HCT116 (cell line): ENCODE results near the gene MFGE8. TPM values are rescaled to one million over a fixed set of nuclear protein-coding genes. Genes with fewer than 3 reads are reported as not detected.

Experiments
- ATAC-seq: fragments of 200-7000 bp; cut with Tn5 transposase; 2 replicates; pipeline ENCODE4 v1.9.1; 2020; ENCODE audit warnings: mild to moderate bottlenecking, moderate library complexity
- BruUV-seq: library from RNA; stranded (reverse); fragments of 400-500 nt; replicated peaks from 2 replicates; lab custom pipeline; 2021; lab: Mats Ljungman, UMichigan
- CTCF ChIA-PET: fragments of 300-600 bp; sonication (Branson Sonifier 250); formaldehyde crosslinking; loops from one replicate; lab custom pipeline; 2021; ENCODE audit warnings: antibody characterized with exemption; lab: Charles Lee
- POLR2A ChIA-PET: fragments of 300-600, 350-600 bp; sonication (Branson Sonifier 250); formaldehyde crosslinking; loops from one replicate; lab custom pipeline; 2021; ENCODE audit warnings: antibody characterized with exemption; lab: Charles Lee
- RAD21 ChIA-PET, 2 experiments: fragments of 300-600 bp; sonication (Branson Sonifier 250); formaldehyde crosslinking; loops; one replicate each; lab custom pipeline; 2023; ENCODE audit warnings: low total read pairs in 2 of 2; ENCODE audit not compliant: uncharacterized antibody in 2 of 2, unreplicated experiment in 2 of 2, low non-redundant PET in 1 of 2; lab: Charles Lee
- DNase-seq: peaks from one replicate; pipeline ENCODE4 v3.0.0-alpha.2; 2010; ENCODE audit warnings: low read depth, low spot score
- H2AFZ ChIP-seq: fragments of 200-600 bp; shearing (Covaris generic), sonication (generic); 2 replicates; pipeline ENCODE4 v1.6.1; 2017; ENCODE audit warnings: low read depth, mixed run types, mixed read lengths, antibody characterized with exemption, low read length; ENCODE audit not compliant: poor library complexity, severe bottlenecking
- H3K27ac ChIP-seq: 2 replicates; pipeline ENCODE4 v1.5.1; 2012; ENCODE audit warnings: low read depth, low read length
- H3K27me3 ChIP-seq: fragments of 200-600 bp; sonication (generic); 2 replicates; pipeline ENCODE4 v1.6.1; 2016; ENCODE audit warnings: mixed run types, low read length, mixed read lengths; ENCODE audit not compliant: insufficient read depth
- H3K36me3 ChIP-seq, 2 experiments: fragments of 200-500 bp in 1 of 2; fragments of 200-600 bp in 1 of 2; sonication (Bioruptor generic) in 1 of 2; sonication (generic) in 1 of 2; 2 replicates each; pipeline versions ENCODE4 v1.5.1 to v1.6.1; 2014 to 2016; ENCODE audit warnings: low read length in 2 of 2, inconsistent platforms in 1 of 2, mixed read lengths in 1 of 2, mixed run types in 1 of 2; ENCODE audit not compliant: insufficient read depth in 2 of 2, control insufficient read depth in 1 of 2
- H3K4me1 ChIP-seq, 2 experiments: fragments of 200-600 bp in 1 of 2; sonication (generic) in 1 of 2; 2 replicates each; pipeline versions ENCODE4 v1.5.1 to v1.6.1; 2012 to 2017; ENCODE audit warnings: low read length in 2 of 2, inconsistent platforms in 1 of 2, mild to moderate bottlenecking in 1 of 2, mixed read lengths in 1 of 2, mixed run types in 1 of 2, moderate library complexity in 1 of 2; ENCODE audit not compliant: insufficient read depth in 2 of 2, control insufficient read depth in 1 of 2
- H3K4me2 ChIP-seq: fragments of 200-600 bp; sonication (generic); 2 replicates; pipeline ENCODE4 v1.6.1; 2017; ENCODE audit warnings: mixed run types, low read length, mixed read lengths
- H3K4me3 ChIP-seq, 2 experiments: fragments of 200-600 bp in 1 of 2; sonication (generic) in 1 of 2; replicated peaks in 1 of 2; 2 replicates each; pipeline ENCODE4 v1.5.1; 2011 to 2016; ENCODE audit warnings: low read length in 2 of 2, control low read depth in 1 of 2, low read depth in 1 of 2, mild to moderate bottlenecking in 1 of 2, mixed read lengths in 1 of 2, mixed run types in 1 of 2
- H3K79me2 ChIP-seq: fragments of 200-600 bp; sonication (generic); 2 replicates; pipeline ENCODE4 v1.6.1; 2017; ENCODE audit warnings: mild to moderate bottlenecking, mixed run types, low read length, moderate library complexity, mixed read lengths; ENCODE audit not compliant: insufficient read depth
- H3K9ac ChIP-seq: fragments of 200-600 bp; sonication (generic); 2 replicates; pipeline ENCODE4 v1.6.1; 2016; ENCODE audit warnings: low read length, mixed read lengths
- H3K9me2 ChIP-seq: fragments of 200-600 bp; sonication (generic), shearing (Covaris generic); 2 replicates; pipeline ENCODE4 v1.6.1; 2017; ENCODE audit warnings: mixed run types, mild to moderate bottlenecking, moderate library complexity; ENCODE audit not compliant: insufficient read depth
- H3K9me3 ChIP-seq, 2 experiments: fragments of 200-500 bp in 1 of 2; fragments of 200-600 bp in 1 of 2; sonication (Bioruptor generic) in 1 of 2; sonication (generic) in 1 of 2; 2 replicates each; pipeline ENCODE4 v1.6.1; 2014 to 2017; ENCODE audit warnings: low read length in 2 of 2, mixed read lengths in 2 of 2, inconsistent platforms in 1 of 2, low read depth in 1 of 2, mild to moderate bottlenecking in 1 of 2, mixed run types in 1 of 2, moderate library complexity in 1 of 2; ENCODE audit not compliant: control insufficient read depth in 1 of 2, insufficient read depth in 1 of 2
- H4K20me1 ChIP-seq: fragments of 200-600 bp; sonication (generic), shearing (Covaris generic); 2 replicates; pipeline ENCODE4 v1.6.1; 2017; ENCODE audit warnings: mixed run types, mild to moderate bottlenecking, moderate library complexity; ENCODE audit not compliant: insufficient read depth
- EZH2phosphoT487 ChIP-seq: fragments of 200-600 bp; IDR thresholded peaks from 2 replicates; pipeline ENCODE4 v1.6.1; 2018; ENCODE audit warnings: antibody characterized with exemption, borderline replicate concordance
- RAD21 ChIP-seq: IDR thresholded peaks from 2 replicates; pipeline ENCODE4 v1.6.1; 2012; ENCODE audit warnings: low read depth, mild to moderate bottlenecking
- REST ChIP-seq: IDR thresholded peaks from 2 replicates; pipeline ENCODE4 v1.6.1; 2012; ENCODE audit warnings: low read depth
- SIN3A ChIP-seq: IDR thresholded peaks from 2 replicates; pipeline ENCODE4 v1.6.1; 2012; ENCODE audit warnings: low read depth
- SP1 ChIP-seq: IDR thresholded peaks from 2 replicates; pipeline ENCODE4 v1.6.1; 2012; ENCODE audit warnings: low read depth
- SRF ChIP-seq: IDR thresholded peaks from 2 replicates; pipeline ENCODE4 v1.6.1; 2012; ENCODE audit warnings: low read depth
- ZFX ChIP-seq: fragments of 450-650 bp; IDR thresholded peaks from 2 replicates; pipeline ENCODE4 v1.6.1; 2017
- intact Hi-C: fragments of 100-400 bp; cut with micrococcal nuclease; formaldehyde crosslinking; loops from 2 replicates; pipeline ENCODE4 v1.10.0; 2022
- total RNA-seq: library from RNA; stranded (reverse); gene quantifications from one replicate; pipeline ENCODE4 v1.2.1, GENCODE V29; 2021; ENCODE audit not compliant: unreplicated experiment
- TF ChIP-seq, protein P1 (sequence below), 3 experiments: fragments of 200-600 bp in 1 of 3; sonication (generic) in 1 of 3; IDR thresholded peaks in 2 of 3; conservative IDR thresholded peaks in 1 of 3; 2 replicates each; pipeline ENCODE4 v1.5.1; 2012 to 2017; ENCODE audit warnings: low read depth in 2 of 3, low read length in 2 of 3, antibody characterized with exemption in 1 of 3, borderline replicate concordance in 1 of 3, control low read depth in 1 of 3, mild to moderate bottlenecking in 1 of 3, mixed read lengths in 1 of 3, mixed run types in 1 of 3, moderate library complexity in 1 of 3; ENCODE audit not compliant: insufficient read depth in 1 of 3

The MFGE8 gene
- total RNA-seq, 1 experiment from 2014 or later, result 70.7 TPM

- RAD21 ChIA-PET, result no interaction called here
- H3K36me3 ChIP-seq, result no peaks in the 10 kb centered on the region
- no peak overlapping the region for H2AFZ ChIP-seq
- H3K9ac ChIP-seq, result no peak overlapping the region
- peaks cover 8% of the 10 kb centered on the region; the same call in 1 of the 2 replicates for H3K27me3 ChIP-seq
- no peak overlapping the region for H3K27ac ChIP-seq
- ATAC-seq, result no peak
- DNase-seq, result no peak
- no peaks in the 10 kb centered on the region for H4K20me1 ChIP-seq
- TF ChIP-seq, protein P1, sequence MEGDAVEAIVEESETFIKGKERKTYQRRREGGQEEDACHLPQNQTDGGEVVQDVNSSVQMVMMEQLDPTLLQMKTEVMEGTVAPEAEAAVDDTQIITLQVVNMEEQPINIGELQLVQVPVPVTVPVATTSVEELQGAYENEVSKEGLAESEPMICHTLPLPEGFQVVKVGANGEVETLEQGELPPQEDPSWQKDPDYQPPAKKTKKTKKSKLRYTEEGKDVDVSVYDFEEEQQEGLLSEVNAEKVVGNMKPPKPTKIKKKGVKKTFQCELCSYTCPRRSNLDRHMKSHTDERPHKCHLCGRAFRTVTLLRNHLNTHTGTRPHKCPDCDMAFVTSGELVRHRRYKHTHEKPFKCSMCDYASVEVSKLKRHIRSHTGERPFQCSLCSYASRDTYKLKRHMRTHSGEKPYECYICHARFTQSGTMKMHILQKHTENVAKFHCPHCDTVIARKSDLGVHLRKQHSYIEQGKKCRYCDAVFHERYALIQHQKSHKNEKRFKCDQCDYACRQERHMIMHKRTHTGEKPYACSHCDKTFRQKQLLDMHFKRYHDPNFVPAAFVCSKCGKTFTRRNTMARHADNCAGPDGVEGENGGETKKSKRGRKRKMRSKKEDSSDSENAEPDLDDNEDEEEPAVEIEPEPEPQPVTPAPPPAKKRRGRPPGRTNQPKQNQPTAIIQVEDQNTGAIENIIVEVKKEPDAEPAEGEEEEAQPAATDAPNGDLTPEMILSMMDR (IDR thresholded peaks at IDR 0.05 in 2 of 3, conservative IDR thresholded peaks at IDR 0.05 in 1 of 3; ENCODE audit: borderline replicate concordance in 1 of 3, insufficient read depth in 1 of 3, low read depth in 2 of 3, low read length in 2 of 3), result no peak
- TF ChIP-seq REST, result no peak
- no peak for TF ChIP-seq ZFX
- TF ChIP-seq SIN3A, result no peak
- no peak for TF ChIP-seq RAD21
- TF ChIP-seq EZH2phosphoT487, result no peak
- no peak for TF ChIP-seq SRF
- no peak for TF ChIP-seq SP1
- intact Hi-C loops, result no loop called here
- H3K4me2 ChIP-seq, result no peak overlapping the region
- H3K9me3 ChIP-seq, result no peaks in the 10 kb centered on the region
- H3K4me3 ChIP-seq, result no peak overlapping the region
- POLR2A ChIA-PET, result no interaction called here
- H3K79me2 ChIP-seq, result no peaks in the 10 kb centered on the region
- CTCF ChIA-PET, result interaction anchor here (0.6 kb wide), 1 partner anchor 14 kb away, joined by 4 read pairs; no protein-coding TSS in a partner anchor
- no peaks in the 10 kb centered on the region for H3K9me2 ChIP-seq
- H3K4me1 ChIP-seq, result no peaks in the 10 kb centered on the region
- no TSS peak for BruUV-seq
These were observed 48.2 kb downstream of the MFGE8 start for GRCh38 chr15:88864861-88865497.
